GM23338 (cell line): ENCODE data around the gene CTNND2.

Experiments used
- CREB1 ChIP-seq: fragments of 250-450 bp; sonication (Bioruptor Pico); IDR thresholded peaks from 2 replicates; pipeline ENCODE4 v1.5.0; 2020; ENCODE audit warnings: low read depth, mild to moderate bottlenecking, moderate library complexity
- ETS1 ChIP-seq: IDR thresholded peaks from 2 replicates; pipeline ENCODE4 v1.6.1; 2016; ENCODE audit warnings: antibody characterized with exemption
- EZH2 ChIP-seq: fragments of 200-600 bp; sonication (generic); IDR thresholded peaks from one replicate; pipeline ENCODE4 v1.8.0; 2017; ENCODE audit warnings: antibody characterized with exemption, mild to moderate bottlenecking, low read depth; ENCODE audit not compliant: unreplicated experiment
- EZH2phosphoT487 ChIP-seq: fragments of 200-600 bp; sonication (generic); IDR thresholded peaks from one replicate; pipeline ENCODE4 v1.8.1; 2018; ENCODE audit warnings: antibody characterized with exemption; ENCODE audit not compliant: unreplicated experiment
- JUNB ChIP-seq: IDR thresholded peaks from one replicate; pipeline ENCODE4 v1.6.1; 2016; ENCODE audit warnings: antibody characterized with exemption; ENCODE audit not compliant: unreplicated experiment
- NANOG ChIP-seq: IDR thresholded peaks from 2 replicates; pipeline ENCODE4 v1.6.1; 2016; ENCODE audit warnings: antibody characterized with exemption, borderline replicate concordance
- POLR2AphosphoS5 ChIP-seq: IDR thresholded peaks from 2 replicates; pipeline ENCODE4 v1.6.1; 2016; ENCODE audit warnings: antibody characterized with exemption, low read depth
- REST ChIP-seq: IDR thresholded peaks from one replicate; pipeline ENCODE4 v1.6.1; 2018; ENCODE audit warnings: antibody characterized with exemption; ENCODE audit not compliant: unreplicated experiment
- ZNF114 ChIP-seq: fragments of 250-450 bp; sonication (Bioruptor Pico); IDR thresholded peaks from 2 replicates; pipeline ENCODE4 v1.5.0; 2020; ENCODE audit warnings: mild to moderate bottlenecking, moderate library complexity
- ZNF331 ChIP-seq: fragments of 250-450 bp; sonication (Bioruptor Pico); IDR thresholded peaks from 2 replicates; pipeline ENCODE4 v1.5.0; 2020; ENCODE audit warnings: low read depth, mild to moderate bottlenecking, moderate library complexity
- ZNF462 ChIP-seq: fragments of 250-450 bp; sonication (Bioruptor Pico); IDR thresholded peaks from 2 replicates; pipeline ENCODE4 v1.5.0; 2020; ENCODE audit warnings: mild to moderate bottlenecking, moderate library complexity
- TF ChIP-seq, protein P1 (sequence below), 2 experiments: fragments of 200-600 bp in 1 of 2; sonication (generic) in 1 of 2; conservative IDR thresholded peaks; 2 replicates each; pipeline versions ENCODE4 v1.5.1 to v1.6.1; 2016 to 2017; ENCODE audit warnings: antibody characterized with exemption in 2 of 2, low read depth in 2 of 2, mild to moderate bottlenecking in 2 of 2, moderate library complexity in 1 of 2

- TF ChIP-seq, protein P1, sequence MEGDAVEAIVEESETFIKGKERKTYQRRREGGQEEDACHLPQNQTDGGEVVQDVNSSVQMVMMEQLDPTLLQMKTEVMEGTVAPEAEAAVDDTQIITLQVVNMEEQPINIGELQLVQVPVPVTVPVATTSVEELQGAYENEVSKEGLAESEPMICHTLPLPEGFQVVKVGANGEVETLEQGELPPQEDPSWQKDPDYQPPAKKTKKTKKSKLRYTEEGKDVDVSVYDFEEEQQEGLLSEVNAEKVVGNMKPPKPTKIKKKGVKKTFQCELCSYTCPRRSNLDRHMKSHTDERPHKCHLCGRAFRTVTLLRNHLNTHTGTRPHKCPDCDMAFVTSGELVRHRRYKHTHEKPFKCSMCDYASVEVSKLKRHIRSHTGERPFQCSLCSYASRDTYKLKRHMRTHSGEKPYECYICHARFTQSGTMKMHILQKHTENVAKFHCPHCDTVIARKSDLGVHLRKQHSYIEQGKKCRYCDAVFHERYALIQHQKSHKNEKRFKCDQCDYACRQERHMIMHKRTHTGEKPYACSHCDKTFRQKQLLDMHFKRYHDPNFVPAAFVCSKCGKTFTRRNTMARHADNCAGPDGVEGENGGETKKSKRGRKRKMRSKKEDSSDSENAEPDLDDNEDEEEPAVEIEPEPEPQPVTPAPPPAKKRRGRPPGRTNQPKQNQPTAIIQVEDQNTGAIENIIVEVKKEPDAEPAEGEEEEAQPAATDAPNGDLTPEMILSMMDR (conservative IDR thresholded peaks at IDR 0.05; ENCODE audit: low read depth in 2 of 2), result no peak
- TF ChIP-seq EZH2 (no peak), JUNB (no peak), POLR2AphosphoS5 (no peak), ETS1 (no peak), EZH2phosphoT487 (no peak), REST (no peak), ZNF462 (CRISPR knock-in tag) (no peak), ZNF114 (CRISPR knock-in tag) (no peak), NANOG (no peak), CREB1 (no peak), ZNF331 (no peak)
These were observed 427.4 kb downstream of the CTNND2 start for GRCh38 chr5:11476866-11477265.
